GM18520 (cell line): ENCODE results near the gene CYLD.

Experiments used
- ATAC-seq: cut with Tn5 transposase; IDR thresholded peaks from one replicate; pipeline ENCODE4 v1.9.1; 2021; ENCODE audit not compliant: unreplicated experiment

The CYLD gene

GRCh38 chr16:50841081-50841886, 99.4 kb downstream of the CYLD start:
- no peak for ATAC-seq

- no peak for ATAC-seq
Measured at GRCh38 chr16:50842013-50842505, 100.2 kb downstream of the CYLD start.

- no peak for ATAC-seq
Measured at GRCh38 chr16:50842589-50842988, 100.7 kb downstream of the CYLD start.

- ATAC-seq = no peak
Measured at GRCh38 chr16:50844840-50845239, 103.0 kb downstream of the CYLD start.

- ATAC-seq = no peak
Measured at GRCh38 chr16:50845296-50845695, 103.4 kb downstream of the CYLD start.

- ATAC-seq = no peak
Measured at GRCh38 chr16:50846511-50846910, 104.6 kb downstream of the CYLD start.

- no peak for ATAC-seq
Measured at GRCh38 chr16:50847166-50847565, 105.3 kb downstream of the CYLD start.

- ATAC-seq = no peak
Measured at GRCh38 chr16:50848755-50849514, 107.0 kb downstream of the CYLD start.
